H1 (cell line): ENCODE results near the gene TMIGD2. TPM values are rescaled to one million over a fixed set of nuclear protein-coding genes. Genes with fewer than 3 reads are reported as not detected.

Experiments
- CBX5 ChIP-seq: fragments of 300-800, 300-1000 bp; sonication (generic); IDR thresholded peaks from 2 replicates; pipeline ENCODE4 v1.7.1; 2016; ENCODE audit warnings: antibody characterized with exemption, low read length, low read depth
- SP1 ChIP-seq: IDR thresholded peaks from 2 replicates; pipeline ENCODE4 v1.6.1; 2011; ENCODE audit warnings: low read depth, low read length
- ZNF274 ChIP-seq: IDR thresholded peaks from 2 replicates; pipeline ENCODE4 v1.7.0; 2012; ENCODE audit warnings: low read length, borderline replicate concordance; ENCODE audit errors: extremely low read depth
- polyA plus RNA-seq, 7 experiments: library from polyadenylated mRNA; depleted of rRNA in 3 of 7; stranded (reverse) in 5 of 7; unstranded in 2 of 7; fragments of >200 nt in 5 of 7; fragments of 200-250 nt in 2 of 7; gene quantifications; 1 replicate in 5 of 7; 2 replicates in 1 of 7; 4 replicates in 1 of 7; pipeline versions ENCODE4 v1.2.1 to v1.2.3, GENCODE V29; 2011 to 2013; ENCODE audit warnings: missing spikeins in 2 of 7, mixed read lengths in 2 of 7
- total RNA-seq: library from RNA; stranded (reverse); fragmentation: NEBNext Ultra II Directional; extraction: Animal tissue kit (Norgen Biotek cat#: 25700); gene quantifications from 2 replicates; pipeline ENCODE4 v1.2.1, GENCODE V29; 2021

TMIGD2 gene
- total and polyA plus RNA-seq, 2 of the 8 experiments (the other 6 are each of a cell fraction or from before 2014, with no cell fraction given): 0.39 to 0.41 TPM

DNA sequence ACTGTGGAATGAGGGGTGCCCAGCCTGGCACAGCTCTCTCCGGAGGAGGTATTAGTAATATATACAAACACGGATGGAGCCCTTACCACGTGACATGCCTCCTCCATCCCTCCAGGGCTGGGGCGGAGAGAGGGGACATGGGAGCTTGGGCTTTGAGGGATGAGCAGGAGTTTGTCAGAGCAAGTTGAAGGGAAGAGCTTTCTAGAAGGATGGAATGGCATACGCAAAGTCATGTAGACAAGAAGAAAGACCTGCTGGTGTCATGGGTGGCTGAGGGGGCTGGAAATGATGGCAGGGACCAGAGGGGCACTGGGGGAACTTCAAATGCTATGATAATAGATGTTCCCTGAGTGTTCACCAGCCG, 43.8 kb upstream of the TMIGD2 start (continued):
- TF ChIP-seq CBX5: no peak
- no peak for TF ChIP-seq ZNF274
- TF ChIP-seq SP1: no peak
- TF ChIP-seq, all 59 proteins: peak for 0
